Stimulated activated CD4-positive, alpha-beta T cell treated with anti-CD3 and anti-CD28 coated beads, TNF-alpha, amount 100 ng/mL, for 24 hours (primary cell): ENCODE results near the gene PDZRN4.
"Not testable (repeated sequence)": the region's sequence is repeated elsewhere in the genome, so short reads cannot be mapped to it uniquely, and the experiment has no call there.

ENCODE experiments used
- DNase-seq, 3 experiments: peaks; one replicate each; pipeline ENCODE4 v3.0.0-alpha.2; 2020; ENCODE audit warnings: low read depth in 3 of 3

Gene PDZRN4

DNA sequence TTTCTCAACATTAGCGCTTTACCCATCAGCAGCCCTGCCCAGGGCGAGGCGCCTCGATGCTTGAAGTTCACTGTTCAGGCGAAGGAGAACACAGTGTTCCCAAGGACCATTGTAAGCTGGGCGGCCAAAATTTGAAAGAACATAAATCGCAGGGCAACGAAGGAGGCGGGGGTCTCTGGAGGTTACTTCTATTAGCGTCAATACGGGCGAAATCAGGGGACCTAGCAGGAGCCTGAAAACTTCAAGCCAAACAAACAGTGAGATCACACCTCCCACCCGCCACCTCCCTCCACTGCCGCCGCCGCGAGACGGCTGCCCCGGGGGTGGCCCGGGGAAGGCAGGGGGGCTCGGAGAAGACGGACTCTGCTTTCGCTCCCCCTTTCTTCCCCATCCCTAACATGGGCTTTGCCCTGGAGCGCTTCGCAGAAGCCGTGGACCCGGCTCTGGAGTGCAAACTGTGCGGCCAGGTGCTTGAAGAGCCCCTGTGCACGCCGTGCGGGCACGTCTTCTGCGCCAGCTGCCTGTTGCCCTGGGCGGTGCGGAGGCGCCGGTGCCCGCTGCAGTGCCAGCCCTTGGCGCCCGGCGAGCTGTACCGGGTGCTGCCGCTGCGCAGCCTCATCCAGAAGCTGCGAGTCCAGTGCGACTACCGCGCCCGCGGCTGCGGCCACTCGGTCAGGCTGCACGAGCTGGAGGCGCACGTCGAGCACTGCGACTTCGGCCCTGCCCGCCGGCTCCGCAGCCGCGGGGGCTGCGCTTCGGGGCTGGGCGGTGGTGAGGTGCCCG is at the start of gene PDZRN4:
Gene PDZRN4, plus strand, starts transcription at position 263 of the 783 bp plus-strand sequence.
- no peak for DNase-seq

DNA sequence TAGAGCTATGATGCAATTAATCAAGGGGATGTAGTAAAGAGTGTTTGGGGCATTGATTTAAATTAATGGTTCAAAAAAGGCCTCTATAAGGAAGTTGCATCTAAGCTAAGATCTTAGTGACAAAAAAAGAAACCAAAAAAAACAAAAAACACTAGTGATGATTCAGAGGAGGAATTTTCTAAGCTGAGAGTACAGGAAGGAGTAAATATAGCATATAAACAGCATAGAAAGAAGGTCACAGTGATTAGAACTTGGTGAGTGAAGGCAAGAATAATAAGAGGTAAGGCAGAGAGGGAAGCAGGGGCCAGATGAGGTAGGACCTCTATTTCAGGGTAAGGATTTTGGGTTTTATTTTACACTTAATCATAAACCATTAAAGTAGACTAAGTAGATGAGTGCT is 48.0 kb upstream of the PDZRN4 start:
- DNase-seq = no peak

- no peak for DNase-seq
These were observed 47.0 kb upstream of the PDZRN4 start for GRCh38 chr12:41141104-41141503.

- no peak for DNase-seq
These were observed 45.7 kb upstream of the PDZRN4 start for GRCh38 chr12:41142376-41142775.

- DNase-seq = no peak
These were observed 36.3 kb upstream of the PDZRN4 start for GRCh38 chr12:41151793-41152192.

- no peak for DNase-seq
These were observed 25.7 kb upstream of the PDZRN4 start for GRCh38 chr12:41162461-41162860.

DNA sequence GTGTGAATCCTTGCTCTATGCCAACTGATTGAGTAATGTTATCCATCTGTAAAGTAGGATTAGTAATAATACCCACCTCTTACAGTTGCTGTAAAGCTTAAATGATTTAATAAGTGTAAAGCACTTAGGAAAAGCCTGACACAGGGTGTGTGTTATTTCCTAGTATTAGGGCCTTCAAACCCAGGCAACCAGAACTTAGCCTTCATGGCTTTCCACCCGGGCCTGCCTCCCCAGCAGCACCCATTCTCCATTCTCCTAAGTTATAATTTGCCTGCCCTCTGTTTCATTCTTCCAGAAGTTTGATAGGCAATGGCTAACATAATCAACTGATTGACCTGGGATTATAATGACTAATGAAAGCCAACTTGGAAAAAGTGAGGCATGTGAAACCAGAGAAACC is 20.4 kb upstream of the PDZRN4 start:
- no peak for DNase-seq

- DNase-seq = no peak
These were observed 13.5 kb upstream of the PDZRN4 start for GRCh38 chr12:41174602-41175001.

- not testable (repeated sequence) for DNase-seq
These were observed 8.6 kb upstream of the PDZRN4 start for GRCh38 chr12:41179507-41179906.

GRCh38 chr12:41184864-41185263 is 3.3 kb upstream of the PDZRN4 start:
- no peak for DNase-seq

- no peak for DNase-seq
These were observed 2.1 kb upstream of the PDZRN4 start for GRCh38 chr12:41186026-41186425.

DNA sequence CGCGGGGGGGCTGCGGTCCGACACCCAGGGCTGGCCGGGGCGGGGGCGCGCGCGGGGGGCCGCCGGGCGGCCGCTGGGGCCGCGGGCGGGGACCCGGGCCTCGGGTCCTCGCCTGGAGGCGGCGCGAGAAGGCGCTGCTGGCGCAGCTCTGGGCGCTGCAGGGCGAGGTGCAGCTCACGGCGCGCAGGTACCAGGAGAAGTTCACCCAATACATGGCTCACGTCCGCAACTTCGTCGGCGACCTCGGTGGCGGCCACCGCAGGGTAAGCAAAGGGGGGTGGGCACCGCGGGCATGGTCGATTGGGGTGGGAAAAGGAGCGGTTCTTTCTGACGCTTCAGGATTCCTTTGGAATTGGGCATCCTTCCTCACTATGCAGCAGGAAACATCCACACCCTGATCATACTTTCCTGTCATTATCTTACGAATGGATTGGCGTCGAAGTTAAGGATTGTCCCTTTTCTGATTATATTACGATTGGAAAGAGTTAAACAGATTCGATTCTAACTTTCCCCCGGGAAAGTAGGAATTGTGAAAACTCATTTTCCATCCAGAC is 798 bp downstream of the PDZRN4 start:
- no peak for DNase-seq

GRCh38 chr12:41189395-41190251 is 1.5 kb downstream of the PDZRN4 start:
- DNase-seq = no peak

DNA sequence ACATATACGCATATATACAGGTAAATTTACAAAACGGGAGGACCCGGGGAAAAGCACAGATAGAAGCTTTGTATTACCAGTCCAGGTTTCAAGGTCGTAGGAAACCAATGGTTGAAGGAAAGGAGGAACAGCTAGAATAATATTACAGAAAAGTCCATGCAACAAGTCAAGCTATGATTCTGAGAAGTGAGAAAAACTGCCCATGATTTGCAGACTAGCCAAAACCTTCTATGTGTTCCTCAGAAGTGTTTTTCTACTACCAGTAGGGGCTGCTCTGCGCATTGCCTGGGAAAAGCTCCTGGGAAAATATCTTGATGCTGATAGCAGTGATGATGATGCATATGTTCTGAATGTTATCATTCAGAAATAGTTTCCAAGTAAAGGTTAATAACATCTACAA is 2.2 kb downstream of the PDZRN4 start:
- no peak for DNase-seq

DNA sequence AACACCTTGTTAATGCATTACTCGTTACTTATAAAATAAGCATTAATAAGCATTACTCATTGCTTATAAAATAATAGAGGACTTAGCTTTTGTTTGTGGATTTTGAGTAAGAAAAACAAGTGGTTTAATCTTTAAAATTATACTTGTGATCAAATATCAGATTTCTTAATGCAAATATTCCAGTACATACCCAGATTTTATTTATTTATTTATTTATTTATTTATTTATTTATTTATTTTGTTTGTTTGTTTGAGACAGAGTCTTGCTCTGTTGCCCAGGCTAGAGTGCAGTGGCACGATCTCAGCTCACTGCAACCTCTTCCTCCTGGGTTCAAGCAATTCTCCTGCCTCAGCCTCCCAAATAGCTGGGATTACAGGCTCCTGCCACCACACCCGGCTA is 3.4 kb downstream of the PDZRN4 start:
- not testable (repeated sequence) for DNase-seq

DNA sequence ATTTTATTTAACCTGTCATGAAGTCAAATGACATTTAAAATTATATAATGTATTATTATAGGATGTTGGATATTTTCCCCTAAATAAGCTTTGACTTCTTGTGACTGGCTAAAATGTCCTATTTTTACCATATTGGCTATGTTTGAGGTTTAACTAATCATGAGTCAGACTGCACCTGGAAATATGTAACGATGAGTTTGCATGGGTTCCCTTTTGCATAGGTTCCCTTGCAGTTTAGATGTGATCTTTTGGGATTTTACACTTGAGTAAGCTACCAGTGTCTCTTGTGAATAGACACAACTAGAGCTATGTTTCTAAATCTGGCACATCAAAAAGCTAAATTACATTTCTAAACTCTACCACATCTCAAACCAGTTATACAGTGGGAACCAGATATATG is 5.2 kb downstream of the PDZRN4 start:
- DNase-seq = no peak

DNA sequence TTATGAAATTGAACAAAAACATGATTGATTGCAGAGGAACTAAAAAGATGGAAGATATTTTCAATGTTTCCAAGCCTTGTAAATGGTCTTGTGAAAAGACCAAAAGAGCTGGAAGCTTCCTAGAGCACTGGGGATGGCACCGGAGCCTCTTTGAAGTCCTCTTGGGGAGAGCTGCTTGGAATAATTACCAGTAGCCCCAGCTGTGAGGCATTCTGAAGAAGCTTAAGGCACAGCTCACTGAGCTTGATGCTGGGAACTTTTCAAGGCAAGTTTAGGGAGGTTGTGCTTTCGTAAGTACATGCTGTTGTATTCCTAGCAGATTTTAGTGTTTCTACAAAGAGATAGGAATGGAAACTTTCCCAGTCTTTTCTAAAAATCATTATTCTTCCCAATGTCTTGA is 13.9 kb downstream of the PDZRN4 start:
- no peak for DNase-seq

- DNase-seq = no peak
These were observed 17.1 kb downstream of the PDZRN4 start for GRCh38 chr12:41205070-41205709.

- DNase-seq = no peak
These were observed 18.2 kb downstream of the PDZRN4 start for GRCh38 chr12:41206298-41206697.

GRCh38 chr12:41211448-41211847 is 23.3 kb downstream of the PDZRN4 start:
- DNase-seq = no peak

DNA sequence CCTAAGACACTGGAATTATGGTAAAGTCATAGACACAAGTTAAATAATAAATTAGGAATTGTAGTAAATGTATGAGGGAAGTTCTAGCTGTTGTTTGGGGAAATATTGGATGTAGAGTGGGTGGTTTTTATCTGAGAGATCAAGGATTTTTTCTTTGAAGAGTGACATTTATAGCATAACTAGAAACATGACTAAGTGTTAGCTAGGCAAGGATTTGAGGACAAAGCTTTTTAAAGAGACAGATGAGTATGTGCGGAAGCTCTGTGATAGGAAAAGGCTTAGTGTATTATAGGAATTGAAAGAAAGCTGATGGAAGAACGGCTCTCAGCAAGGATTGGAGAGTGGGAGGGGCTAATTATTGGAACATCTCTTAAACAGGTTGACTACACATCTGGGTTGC is 24.5 kb downstream of the PDZRN4 start:
- no peak for DNase-seq

GRCh38 chr12:41213107-41213506 is 25.0 kb downstream of the PDZRN4 start:
- no peak for DNase-seq
